Renal pelvis (tissue), 12 donors: Measurements from ENCODE around the gene CEP19. TPM values are rescaled to one million over a fixed set of nuclear protein-coding genes. Genes with fewer than 3 reads are reported as not detected.
"Not testable (repeated sequence)": the region's sequence is repeated elsewhere in the genome, so short reads cannot be mapped to it uniquely, and the experiment has no call there.

Source experiments
- DNase-seq: peaks from one replicate; pipeline ENCODE4 v3.0.0-alpha.2; 2013
- long read RNA-seq, 16 experiments: transcript quantifications; one replicate each; lab custom pipeline, GENCODE V29; 2026
- polyA plus RNA-seq, 3 donors: library from polyadenylated mRNA; unstranded; fragments of 120-200 nt; gene quantifications; one replicate each; pipeline ENCODE4 v1.2.1, GENCODE V29; 2013; ENCODE audit not compliant: insufficient read length in 3 of 3

Gene CEP19, protein sequence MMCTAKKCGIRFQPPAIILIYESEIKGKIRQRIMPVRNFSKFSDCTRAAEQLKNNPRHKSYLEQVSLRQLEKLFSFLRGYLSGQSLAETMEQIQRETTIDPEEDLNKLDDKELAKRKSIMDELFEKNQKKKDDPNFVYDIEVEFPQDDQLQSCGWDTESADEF
- 1 to 10 TPM; 4.3 to 5.8 (median 5.6) TPM for polyA plus RNA-seq
- long read RNA-seq, donor 1, result 0 reads
- long read RNA-seq, donor 2, partial matches to known transcripts, result 0 of 1 reads
- long read RNA-seq, donor 2, other reads (novel, unspliced or antisense), result 0 of 1 reads
- long read RNA-seq, donor 3, result 0 reads
- long read RNA-seq, donor 4, partial matches to known transcripts, result 0 of 2 reads
- long read RNA-seq, donor 4, other reads (novel, unspliced or antisense), result 0 of 2 reads
- long read RNA-seq, donor 5, result 0 reads
- long read RNA-seq, donor 6, partial matches to known transcripts, result 53 of 77 reads
- long read RNA-seq, donor 6, other reads (novel, unspliced or antisense), result 24 of 77 reads
- long read RNA-seq, donor 7, transcript CEP19-202 (3 exons, 2,201 nt), result major isoform, 5 of 10 reads
- long read RNA-seq, donor 7, partial matches to known transcripts, result 5 of 10 reads
- long read RNA-seq, donor 7, other reads (novel, unspliced or antisense), result 0 of 10 reads
- long read RNA-seq, donor 8, partial matches to known transcripts, result 0 of 1 reads
- long read RNA-seq, donor 8, other reads (novel, unspliced or antisense), result 0 of 1 reads
- long read RNA-seq, donor 9, result 0 reads
- long read RNA-seq, donor 10, partial matches to known transcripts, result 0 of 2 reads
- long read RNA-seq, donor 10, other reads (novel, unspliced or antisense), result 0 of 2 reads
- long read RNA-seq, donor 11, partial matches to known transcripts, result 0 of 1 reads
- long read RNA-seq, donor 11, other reads (novel, unspliced or antisense), result 0 of 1 reads
- long read RNA-seq, donor 12, partial matches to known transcripts, result 0 of 4 reads
- long read RNA-seq, donor 12, other reads (novel, unspliced or antisense), result 0 of 4 reads
- long read RNA-seq, donor 13, partial matches to known transcripts, result 0 of 3 reads
- long read RNA-seq, donor 13, other reads (novel, unspliced or antisense), result 0 of 3 reads
- long read RNA-seq, donor 14, result 0 reads
- long read RNA-seq, donor 15, partial matches to known transcripts, result 0 of 3 reads
- long read RNA-seq, donor 15, other reads (novel, unspliced or antisense), result 0 of 3 reads
- long read RNA-seq, donor 16, partial matches to known transcripts, result 0 of 1 reads
- long read RNA-seq, donor 16, other reads (novel, unspliced or antisense), result 0 of 1 reads

- peak; percentile 88 for DNase-seq
Measured at GRCh38 chr3:196711838-196712513, at the start of gene CEP19, which contains the start of gene PIGX. CEP19 (minus strand) TSS chr3:196712250; CDS start chr3:196708657, 3,593 bp downstream. PIGX (plus strand) TSS chr3:196712377.

DNA sequence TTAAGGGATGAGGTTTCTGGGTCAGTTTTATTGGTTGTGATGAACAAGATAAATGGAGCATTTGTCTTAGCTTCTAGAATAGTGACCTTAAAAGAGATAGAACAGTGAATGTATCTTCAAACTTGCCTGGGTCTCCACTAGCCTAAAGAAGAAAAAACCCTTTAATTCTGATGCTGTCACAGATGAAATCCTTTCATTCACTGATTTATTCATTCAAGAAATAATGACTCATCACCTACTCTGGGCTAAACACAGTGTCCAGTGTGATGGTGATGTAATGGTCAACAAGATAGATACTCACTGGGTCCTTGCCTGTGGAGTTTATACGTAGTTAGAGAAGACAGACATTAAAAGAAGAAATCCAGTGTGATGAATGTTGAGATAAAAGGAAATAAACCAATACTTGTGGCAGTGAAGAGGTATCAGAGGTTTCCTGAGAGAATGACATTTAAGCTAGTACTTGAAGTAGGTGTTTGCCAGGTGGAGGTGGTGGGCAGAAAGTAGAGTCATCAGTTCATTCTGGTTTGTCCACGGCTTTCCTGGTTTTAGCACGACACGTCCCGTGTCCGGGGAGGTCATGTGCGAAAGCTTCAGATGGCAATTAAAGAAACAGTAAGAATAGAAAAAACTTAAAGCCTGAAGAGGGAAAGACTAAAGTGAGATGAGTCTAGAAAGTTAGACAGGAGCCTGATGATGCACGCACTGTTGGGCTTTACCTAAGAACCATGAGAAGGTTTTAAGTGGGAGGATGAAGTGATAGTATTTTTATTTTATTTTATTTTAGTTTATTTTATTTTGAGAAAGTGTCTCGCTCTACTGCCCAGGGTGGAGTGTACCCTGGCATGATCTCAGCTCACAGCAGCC, 46.1 kb upstream of the CEP19 start:
- DNase-seq, result no peak

DNA sequence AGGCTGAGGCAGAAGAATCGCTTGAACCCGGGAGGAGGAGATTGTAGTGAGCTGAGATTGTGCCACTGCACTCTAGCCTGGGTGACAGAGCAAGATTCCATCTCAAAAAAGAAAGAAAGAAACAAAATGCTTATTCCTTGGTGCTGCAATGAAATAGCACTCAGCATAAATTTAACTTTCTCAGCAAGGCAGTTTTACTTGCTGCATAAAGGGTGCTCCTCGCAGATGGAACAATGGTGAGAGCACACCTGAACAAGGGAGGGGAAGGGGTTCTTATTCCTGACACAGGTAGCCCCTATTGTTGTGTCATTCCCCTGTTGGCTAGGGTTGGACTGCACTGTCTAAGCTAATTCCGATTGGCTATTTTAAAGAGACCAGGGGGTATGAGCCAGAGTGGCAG, 44.7 kb upstream of the CEP19 start:
- no peak for DNase-seq

DNA sequence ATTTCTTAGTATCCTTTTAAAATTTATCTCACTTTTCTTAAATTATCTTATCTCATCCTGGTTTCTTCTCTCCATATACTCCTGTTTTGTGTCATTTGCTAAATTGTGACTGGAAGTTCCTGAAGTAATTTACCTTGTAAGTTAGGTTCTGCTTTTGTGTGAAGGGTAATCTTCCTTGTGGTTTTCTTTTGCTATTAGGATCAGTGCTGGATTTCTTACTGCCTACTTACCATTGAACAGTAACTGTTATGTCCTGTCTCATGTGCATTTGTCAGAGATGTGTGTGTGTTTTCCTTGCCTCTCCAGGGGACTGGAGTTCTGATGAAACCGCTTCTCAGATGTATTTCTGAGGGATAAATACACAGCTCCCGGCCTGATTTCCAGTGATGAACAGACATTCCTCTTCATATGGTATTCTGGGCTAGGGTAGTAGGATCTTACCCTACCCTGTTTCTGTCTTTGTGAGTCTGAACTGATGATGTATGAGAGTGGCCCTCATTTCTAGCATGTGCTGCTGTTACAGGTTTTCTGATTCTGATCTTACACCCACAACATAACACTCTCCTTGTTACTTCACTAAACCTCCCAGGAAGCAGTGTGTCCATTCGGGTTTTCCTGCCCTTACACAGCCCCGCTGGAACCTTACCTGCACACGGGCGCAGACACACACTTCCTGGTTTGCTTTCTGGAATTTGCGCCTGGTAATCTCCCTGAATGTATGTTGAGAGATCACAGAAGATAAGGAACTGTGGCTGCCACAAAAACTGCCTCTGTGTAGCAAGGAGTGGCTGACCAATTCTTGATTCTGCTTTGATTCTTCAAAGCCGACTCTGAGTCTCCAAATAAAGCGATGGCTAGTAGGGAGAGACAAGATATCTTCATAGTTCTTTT, 42.3 kb upstream of the CEP19 start:
- no peak for DNase-seq

- DNase-seq, result no peak
Measured at GRCh38 chr3:196753201-196753600, 41.2 kb upstream of the CEP19 start.

DNA sequence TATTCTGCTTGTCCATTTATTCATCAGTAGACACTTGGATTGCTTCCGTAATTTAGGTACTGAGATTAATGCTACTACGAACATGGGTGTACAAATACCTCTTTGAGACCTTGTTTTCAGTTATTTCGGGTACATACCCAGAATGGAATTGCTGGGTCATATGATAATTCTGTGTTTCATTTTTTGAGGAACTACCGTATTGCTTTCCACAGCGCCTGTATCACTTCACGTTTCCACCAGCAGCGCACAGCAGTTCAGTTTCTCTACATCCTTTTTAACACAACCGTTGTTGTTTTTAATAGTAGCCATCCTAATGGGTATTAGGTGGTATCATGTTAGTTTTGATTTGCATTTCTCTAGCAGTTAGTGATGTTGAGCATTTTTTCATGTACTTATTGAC, 37.1 kb upstream of the CEP19 start:
- DNase-seq, result no peak

DNA sequence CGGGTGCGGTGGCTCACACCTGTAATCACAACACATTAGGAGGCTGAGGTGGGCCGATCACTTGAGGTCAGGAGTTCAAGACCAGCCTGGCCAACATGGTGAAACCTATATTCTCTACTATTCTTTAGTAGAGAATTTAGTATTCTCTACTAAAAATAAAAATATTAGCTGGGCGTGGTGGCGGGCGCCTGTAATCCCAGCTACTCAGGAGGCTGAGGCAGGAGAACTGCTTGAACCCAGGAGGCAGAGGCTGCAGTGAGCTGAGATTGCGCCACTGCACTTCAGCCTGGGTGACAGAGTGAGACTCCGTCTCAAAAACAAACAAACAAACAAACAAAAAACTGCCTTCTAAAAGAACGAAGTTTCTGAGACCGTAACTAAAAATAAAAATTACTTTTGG, 31.5 kb upstream of the CEP19 start:
- not testable (repeated sequence) for DNase-seq

- DNase-seq, result no peak
Measured at GRCh38 chr3:196741249-196741889, 29.3 kb upstream of the CEP19 start.

- peak; percentile 57 for DNase-seq
Measured at GRCh38 chr3:196740481-196741248, 28.6 kb upstream of the CEP19 start.

DNA sequence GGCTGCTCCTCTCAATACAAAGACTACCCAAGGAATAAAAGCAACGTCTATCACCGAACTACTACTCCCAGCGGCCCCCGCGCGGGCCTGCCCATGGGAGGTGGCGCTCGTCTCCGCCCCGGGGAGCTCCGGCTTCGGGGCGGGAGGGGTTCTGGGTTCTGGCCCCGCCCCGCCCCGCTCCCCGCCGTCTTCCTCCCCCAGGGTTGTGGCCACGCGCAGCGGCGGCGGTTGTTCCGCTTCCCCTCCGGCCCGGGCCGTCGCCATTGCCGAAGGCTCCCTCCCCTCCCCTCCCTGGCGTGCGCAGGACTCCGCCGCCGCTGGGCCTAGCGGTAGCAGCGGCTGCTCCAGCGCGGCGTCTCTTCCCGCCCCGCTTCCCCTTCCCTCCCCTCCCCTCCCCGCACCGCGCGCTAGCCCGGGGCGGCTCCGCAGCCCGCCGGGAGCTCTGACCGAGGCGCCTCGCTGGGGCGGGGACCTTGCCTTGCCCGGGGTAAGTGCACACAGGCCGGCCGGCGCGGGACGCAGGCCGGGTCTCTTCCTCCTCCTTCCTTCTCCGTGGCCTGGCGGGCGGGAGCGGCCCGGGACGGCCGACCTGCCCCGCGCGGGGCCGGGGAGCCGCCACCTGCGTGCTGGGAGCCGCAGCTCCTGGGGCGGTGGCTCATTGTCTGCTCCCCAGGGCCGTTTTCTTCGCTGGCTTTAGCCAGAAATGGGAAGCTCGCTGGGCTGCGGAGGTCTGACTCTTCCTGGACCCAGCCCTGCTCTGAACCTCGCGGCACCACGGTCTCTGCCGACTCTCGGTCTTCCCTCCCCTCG, 27.8 kb upstream of the CEP19 start, which contains the start of gene PAK2:
Gene PAK2, plus strand, starts transcription at position 187 of the 810 bp plus-strand sequence. CDS start 42,790 bp downstream, outside the sequence.
- peak; percentile 88 for DNase-seq

- no peak for DNase-seq
Measured at GRCh38 chr3:196737655-196738054, 25.6 kb upstream of the CEP19 start.

- no peak for DNase-seq
Measured at GRCh38 chr3:196736670-196737374, 24.8 kb upstream of the CEP19 start.

DNA sequence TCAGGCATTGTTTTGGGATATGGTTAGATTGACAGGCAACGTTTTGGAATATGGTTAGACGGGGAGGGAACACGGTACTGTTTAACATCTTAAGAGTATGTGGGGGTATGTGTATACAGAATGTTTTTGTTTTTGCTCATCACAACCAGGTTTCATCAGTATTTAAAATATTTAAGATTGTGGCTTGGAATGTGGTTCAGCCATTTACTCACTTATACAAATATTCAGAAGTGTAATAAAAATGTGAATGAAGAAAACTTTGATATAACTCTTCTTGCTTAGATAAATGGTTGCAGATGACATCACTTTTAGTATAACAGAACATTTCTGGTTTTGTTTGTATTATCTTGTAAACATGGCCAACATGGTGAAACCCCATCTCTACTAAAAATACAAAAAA, 23.7 kb upstream of the CEP19 start:
- DNase-seq, result no peak

DNA sequence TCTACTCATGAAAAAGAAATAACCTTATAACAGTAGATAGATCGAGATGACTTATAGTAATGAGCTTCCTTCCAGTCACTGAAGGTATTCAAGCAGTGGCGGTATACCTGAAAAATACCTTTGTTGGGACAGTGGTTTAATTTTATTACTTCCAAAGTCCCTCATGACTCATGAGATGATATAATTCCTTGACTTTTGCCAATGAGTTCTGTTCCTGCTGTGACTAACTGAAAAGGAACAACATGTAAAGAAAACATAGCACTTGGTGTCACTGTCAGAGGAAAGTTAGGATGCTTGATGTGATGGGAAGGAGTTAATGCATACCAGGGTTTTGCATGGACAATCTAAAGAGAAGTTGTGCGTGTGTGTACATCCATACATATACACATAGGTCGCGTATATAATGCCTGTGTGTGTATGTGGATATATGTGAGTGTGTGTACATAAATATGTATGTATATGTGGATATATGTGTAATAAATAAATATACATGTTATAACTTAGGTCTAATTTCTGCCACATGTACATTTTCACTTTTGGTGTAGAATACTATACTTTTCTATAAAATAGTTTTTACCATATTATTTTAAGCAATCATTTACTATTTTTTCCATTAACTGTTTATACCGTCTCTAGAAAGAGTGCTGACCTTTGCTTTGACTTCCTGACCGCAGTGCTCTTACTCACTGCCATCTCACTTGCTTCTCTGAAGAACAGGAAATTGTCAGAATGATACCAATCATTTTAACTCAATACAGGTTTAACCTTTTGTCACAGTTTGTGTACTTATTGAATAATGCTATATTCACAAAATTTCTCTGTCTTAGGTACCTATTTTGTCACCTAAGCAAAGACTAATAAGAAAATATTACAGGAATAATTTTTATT, 15.0 kb upstream of the CEP19 start:
- DNase-seq, result no peak

GRCh38 chr3:196721097-196721496, 9.0 kb upstream of the CEP19 start:
- no peak for DNase-seq
